HG03439 (cell line): ENCODE measurements around the gene FKBP8.
"Not testable (repeated sequence)": the region's sequence is repeated elsewhere in the genome, so short reads cannot be mapped to it uniquely, and the experiment has no call there.

ENCODE experiments used
- ATAC-seq: cut with Tn5 transposase; IDR thresholded peaks from one replicate; pipeline ENCODE4 v1.9.1; 2021; ENCODE audit warnings: mild to moderate bottlenecking, moderate library complexity; ENCODE audit not compliant: unreplicated experiment

Gene FKBP8

DNA sequence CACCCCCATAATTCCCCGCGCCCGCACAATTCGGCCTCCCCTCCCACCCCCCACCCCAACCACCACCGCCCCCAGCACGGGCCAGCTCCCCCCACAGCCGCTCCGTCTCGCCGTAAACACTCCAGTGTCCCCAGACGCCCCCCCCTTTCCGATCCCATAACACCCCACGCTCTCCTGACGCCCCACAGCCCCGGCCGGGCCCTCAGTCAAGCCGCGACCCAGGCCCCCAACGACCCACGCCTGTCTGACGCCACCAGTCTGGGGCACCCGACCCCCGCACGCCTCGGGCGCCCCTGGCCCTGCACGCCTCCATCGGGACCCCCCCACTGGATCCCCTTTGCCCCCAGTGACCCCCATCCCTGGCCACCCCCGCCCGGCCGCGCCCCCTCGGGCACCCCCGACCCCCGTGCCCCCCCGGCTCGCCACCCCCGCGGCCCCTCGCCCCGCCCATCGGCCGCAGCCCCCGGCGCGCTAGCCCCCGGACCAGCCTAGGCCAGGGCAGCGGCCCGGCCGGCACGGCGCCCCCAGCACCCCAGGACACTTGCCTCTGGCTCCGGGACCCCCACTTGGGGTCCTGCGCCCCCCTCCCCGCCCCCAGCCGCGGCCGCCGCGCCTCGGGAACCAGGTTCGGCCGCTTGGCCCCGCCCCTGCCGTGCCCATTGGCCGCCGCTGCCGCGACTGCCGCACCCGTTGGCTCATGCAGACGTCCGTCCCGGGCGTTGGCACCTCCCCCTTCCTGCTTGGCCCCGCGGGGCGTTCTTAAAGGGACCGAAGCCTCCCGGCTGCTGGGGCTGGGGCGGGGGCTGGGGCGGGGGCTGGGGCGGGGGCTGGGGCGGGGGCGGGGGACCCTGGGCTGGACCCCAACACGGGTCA lies at the start of gene FKBP8:
Gene FKBP8, minus strand, starts transcription at position 633 of the 873 bp plus-strand sequence. CDS start 1,603 bp downstream, outside the sequence.
- ATAC-seq: peak; percentile 88

DNA sequence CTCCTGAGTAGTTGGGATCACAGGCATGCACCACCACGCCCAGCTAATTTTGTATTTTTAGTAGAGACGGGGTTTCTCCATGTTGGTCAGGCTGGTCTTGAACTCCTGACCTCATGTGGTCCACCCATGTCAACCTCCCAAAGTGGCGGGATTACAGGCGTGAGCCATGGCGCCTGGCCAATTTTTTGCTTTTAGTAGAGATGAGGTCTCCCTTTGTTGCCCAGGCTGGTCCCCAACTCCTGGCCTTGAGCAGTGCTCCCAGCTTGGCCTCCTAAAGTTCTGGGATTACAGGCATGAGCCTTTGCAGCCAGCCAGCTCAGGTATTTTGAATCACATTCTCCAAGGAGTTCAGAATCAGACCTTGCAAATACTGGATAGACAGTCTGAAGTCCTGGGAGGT lies 49.4 kb upstream of the FKBP8 start:
- ATAC-seq: not testable (repeated sequence)

DNA sequence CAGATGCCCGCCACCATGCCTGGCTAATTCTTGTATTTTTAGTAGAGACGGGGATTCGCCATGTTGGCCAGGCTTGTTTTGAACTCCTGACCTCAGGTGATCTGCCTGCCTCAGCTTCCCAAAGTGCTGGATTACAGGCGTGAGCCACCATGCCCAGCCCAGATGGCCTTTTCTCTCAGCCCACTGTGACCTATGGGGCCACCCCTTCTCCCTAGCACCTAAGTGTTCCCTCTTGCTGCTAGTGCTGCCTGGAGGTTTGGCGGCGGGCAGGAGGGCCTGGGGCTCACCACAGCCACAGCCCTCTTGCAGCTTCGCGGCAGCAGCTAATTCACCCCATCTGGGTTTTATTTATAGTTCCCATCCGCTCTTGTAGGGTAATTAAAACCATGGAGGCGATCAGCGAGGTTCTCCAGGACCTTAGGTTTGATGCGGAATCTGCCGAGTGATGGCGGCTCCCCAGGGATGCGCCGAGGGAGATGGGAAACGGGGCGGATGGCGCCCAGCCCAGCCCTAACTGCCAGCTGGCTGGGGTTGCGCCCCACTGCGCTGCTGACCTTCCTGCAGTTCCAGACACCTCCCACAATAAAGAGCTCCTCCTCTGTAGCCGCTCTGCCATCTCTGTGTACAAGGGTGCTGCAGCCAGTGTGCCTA lies 48.5 kb upstream of the FKBP8 start:
- ATAC-seq: no peak

DNA sequence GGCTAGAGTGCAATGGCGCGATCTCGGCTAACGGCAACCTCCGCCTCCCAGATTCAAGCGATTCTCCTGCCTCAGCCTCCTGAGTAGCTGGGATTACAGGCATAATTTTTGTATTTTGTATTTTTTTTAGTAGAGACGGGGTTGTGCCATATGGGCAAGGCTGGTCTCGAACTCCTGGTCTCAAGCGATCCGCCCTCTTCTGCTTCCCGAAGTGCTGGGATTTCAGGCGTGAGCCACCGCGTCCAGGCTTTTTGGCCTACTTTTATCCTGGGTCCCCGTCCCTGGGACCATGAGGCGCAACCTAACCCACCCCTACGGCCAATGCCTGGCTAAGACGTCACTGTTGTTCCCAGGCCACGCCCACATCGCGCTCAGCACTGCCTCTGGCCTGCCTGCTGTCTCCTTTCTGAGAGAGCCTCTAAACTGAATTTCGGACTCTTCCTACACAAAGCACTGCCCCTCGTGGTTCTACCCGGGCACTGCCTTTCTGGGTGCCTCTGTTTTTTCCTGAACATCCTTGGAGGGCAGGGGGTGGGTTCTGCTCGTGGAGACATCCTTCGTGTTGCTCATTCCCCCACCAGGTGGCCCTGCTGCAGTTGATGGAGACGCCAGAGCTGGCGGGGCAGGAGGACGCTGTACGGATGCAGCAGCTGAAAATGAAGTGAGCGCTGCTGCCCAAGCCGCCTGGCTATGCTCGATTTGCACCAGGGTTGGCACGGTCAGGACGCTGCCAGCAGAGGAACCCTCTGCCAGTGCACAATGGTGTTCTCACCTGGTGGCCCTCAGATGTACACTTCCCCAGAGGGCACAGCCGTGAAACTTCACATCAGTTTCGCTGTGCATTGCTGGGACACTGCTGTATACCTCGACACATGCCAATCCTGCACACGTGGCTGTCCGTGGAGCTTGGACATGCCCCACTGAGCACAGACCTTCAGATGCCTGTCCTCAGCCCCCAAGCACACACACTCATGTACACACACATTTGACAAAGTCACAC lies 47.2 kb upstream of the FKBP8 start:
- no peak for ATAC-seq

DNA sequence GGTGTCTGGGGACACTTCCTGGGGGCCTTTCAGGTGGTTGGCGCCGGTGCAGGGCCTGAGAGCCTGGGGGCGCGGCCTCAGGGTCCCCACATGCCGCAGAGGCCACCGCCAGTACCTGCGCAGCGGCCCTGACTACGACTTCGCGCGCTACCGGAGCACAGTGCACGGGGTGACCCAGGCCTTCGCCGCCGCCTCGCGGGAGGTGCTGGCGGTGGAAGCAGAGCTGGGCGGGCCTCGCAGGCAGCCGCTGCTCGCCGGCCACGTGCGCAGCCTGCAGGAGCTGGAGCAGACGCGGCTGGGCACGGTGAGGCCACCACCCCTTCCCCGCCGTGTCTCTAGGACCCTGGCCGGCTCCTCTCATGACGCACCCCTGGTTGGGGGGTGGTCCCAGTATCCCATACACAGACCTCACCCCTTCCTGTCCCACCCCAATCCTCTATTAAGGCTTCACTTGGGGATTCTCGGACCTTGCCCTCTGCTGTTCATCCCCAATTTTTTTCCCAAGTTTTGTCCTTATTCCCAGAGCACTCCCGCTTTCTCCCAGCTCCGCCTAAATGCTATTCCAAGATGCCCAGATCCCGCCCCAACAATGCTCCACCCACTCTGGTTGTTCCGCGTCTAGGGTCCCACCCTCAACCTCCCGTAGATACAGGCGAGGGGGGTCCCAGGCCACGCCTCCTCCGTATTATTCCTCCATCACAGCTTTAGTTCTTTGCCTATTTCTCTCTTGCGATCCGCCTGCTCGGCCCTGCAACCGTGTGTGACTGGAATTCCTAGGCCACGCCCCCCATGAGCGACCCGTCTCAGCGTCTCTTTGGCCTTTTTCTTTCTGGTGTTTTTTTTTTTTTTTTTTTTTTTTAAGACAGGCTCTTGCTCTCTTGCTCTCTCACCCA lies 46.3 kb upstream of the FKBP8 start:
- ATAC-seq: peak; percentile 27

DNA sequence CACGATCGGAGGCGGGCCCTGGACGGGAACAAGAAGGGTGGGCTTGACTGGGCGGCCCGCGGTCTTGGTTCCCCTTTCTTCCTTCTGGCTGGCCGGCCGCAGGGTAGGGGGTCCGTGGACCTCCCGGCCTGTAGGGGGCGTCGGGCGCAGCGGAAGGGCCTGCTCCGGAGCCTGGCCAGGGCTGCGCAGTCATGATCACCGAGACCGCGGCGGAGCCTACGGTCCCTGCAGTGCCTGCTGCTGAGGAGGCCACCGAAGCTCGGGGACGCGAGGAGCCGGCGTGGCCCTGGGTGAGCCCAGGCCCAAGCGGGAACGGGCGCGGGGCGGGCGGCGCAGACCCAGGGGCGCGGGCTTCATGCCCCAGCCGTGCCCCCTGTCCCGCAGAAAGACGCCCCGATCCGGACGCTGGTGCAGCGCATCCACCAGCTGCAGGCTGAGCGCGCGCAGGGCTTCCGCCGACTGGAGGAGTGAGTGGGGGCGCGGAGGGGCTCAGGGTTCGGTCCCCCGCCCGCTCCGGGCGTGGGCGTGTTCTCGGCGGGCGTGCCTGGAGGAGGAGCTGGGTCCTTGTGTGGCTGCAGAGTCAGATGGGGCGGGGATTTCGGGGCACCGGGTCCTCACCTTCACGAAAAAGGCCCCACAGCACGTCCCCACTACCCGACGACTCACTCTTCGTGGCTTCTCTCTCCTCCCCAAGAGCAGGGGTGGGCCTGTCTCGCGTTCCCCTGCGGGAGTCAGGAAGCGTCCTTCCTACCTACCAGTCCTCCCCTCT lies 45.4 kb upstream of the FKBP8 start, which contains the start of gene REX1BD:
Gene REX1BD, plus strand, starts transcription at position 188 of the 769 bp plus-strand sequence. Its CDS starts 4 bp downstream, at position 192.
- ATAC-seq: peak; percentile 73

DNA sequence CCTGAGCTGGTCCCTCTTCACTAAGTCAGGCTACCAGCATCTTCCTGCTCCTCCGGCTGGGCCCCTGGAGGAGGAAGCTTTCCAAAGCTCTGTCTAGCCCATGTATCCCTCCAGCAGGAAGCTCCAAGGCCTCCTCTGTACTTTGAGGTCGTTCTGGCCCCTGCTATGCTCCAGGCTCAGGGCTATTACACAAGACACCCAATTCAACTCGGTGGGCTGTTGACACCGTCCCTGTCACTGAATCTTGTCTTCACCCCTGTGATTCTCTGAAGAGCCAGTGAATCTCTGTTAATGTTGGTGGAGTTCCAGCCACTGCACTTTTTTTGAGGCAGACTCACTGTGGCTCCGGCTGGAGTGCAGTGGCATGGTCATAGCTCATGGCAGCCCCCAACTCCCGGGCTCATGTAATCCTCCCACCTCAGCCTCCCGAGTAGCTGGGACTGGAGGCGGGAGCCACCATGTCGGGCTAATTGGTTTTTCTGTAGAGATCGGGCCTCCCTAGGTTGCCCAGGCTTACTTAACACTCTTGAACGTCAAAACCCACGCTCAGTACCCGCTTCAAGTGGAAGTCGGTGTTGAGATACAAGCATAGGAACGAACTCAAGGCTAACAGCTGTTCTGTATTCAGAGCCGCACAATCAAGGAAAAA lies 44.7 kb upstream of the FKBP8 start:
- peak; percentile 4 for ATAC-seq

DNA sequence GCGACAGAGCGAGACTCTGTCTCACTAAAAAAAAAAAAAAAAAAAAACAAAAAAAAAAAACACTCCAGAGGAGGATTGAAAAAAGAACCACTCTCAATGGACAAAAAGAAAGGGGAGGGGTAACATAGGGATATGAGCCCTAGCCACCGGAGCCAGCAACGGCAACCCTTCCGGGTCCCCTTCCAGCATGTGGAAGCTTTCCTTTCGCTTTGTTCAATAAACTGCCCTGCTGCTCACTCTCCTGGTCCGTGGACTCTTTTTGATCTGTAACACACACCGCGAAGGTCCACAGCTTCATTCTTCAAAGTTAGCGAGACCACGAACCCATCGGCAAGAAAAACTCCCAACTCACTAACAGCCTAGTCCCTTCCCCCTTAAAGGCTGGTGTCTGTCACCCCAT lies 44.2 kb upstream of the FKBP8 start:
- no peak for ATAC-seq

DNA sequence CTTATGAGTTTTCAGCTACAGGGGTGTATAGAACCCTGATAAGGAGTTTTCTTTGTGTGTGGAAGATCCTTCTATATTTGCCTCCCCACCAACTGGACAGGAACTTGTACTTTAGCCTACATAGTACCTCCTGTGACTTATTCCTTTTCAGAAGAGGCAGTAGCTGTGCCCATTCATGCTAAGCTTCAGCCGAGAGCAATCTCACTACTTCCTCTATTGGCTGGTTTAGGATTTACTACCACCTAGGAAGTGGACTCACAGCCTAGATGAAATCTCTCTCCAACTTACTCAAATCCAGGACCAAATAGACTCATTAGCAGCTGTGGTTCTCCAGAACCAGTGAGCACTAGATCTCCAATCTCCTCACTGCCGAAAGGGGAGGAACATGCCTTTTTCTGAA lies 42.9 kb upstream of the FKBP8 start:
- ATAC-seq: no peak

DNA sequence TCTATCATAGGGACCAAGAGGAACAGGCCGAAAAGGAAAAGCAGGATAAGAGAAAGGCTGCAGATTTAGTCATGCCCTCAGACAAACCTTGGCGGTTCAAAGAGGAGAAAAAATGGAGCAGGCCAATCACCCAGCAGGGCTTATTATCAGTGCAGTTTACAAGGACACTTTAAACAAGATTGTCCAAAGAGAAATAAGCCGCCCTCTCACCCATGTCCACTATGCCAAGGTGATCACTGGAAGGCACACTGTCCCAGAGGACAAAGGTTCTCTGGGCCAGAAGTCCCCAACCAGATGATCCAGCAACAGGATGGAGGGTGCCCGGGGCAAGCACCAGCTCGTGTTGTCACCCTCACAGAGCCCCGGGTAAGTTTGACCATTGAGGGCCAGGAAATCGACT lies 36.9 kb upstream of the FKBP8 start:
- no peak for ATAC-seq

DNA sequence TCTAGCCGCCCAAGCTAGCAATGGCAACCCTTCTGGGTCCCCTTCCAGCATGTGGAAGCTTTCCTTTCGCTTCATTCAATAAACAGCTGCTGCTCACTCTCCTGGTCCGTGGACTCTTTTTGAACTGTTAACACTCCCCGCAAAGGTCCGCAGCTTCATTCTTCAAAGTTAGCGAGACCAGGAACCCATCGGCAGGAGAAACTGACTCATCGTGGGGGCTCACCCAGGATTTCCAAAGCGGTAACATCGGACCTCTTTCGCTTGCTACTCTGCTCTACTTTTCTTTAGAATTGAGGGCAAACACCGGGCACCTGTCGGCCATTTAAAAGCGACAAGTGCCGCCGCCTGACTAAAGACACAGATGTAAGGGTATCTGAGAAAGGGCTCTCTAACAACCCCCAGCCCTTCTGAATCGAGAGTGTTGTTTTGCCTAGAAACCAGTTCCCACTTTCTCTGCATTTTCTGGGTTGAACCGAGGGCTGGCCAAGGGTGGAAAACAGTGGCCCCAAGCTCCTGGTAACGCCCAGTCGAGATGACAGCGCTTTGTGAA lies 34.1 kb upstream of the FKBP8 start:
- no peak for ATAC-seq

DNA sequence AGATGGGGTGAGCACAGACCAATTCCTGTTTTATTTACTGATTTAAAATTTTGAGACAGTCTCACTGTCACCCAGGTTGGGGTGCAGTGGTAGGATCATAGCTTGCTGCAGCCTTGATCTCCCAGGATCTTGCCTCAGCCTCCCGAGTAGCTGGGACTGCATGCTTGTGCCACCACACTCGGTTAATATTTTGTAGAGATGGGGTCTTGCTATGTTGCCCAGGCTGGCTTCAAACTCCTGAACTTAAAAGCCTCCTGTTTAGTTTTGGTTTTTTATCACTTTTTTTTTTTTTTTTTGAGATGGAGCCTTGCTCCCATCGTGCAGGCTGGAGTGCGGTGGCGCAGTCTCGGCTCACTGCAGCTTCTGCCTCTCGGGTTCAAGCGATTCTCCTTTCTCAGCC lies 33.0 kb upstream of the FKBP8 start:
- ATAC-seq: no peak

DNA sequence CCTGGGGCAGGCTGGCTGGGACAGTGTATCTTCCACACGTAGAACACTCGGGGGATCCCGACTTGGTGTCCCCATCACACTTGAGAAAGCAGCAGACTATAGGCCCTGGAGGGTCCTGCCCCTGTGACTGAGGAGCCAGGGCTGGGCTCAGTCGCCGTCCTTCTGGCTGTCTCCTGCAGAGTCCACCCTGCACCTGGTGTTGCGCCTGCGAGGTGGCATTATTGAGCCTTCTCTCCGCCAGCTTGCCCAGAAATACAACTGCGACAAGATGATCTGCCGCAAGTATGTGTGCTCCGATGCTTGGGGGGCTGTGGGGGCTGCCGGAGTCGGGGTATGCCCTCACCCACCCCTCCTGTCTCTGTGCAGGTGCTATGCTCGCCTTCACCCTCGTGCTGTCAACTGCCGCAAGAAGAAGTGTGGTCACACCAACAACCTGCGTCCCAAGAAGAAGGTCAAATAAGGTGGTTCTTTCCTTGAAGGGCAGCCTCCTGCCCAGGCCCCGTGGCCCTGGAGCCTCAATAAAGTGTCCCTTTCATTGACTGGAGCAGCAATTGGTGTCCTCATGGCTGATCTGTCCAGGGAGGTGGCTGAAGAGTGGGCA lies 31.4 kb upstream of the FKBP8 start:
- ATAC-seq: no peak

DNA sequence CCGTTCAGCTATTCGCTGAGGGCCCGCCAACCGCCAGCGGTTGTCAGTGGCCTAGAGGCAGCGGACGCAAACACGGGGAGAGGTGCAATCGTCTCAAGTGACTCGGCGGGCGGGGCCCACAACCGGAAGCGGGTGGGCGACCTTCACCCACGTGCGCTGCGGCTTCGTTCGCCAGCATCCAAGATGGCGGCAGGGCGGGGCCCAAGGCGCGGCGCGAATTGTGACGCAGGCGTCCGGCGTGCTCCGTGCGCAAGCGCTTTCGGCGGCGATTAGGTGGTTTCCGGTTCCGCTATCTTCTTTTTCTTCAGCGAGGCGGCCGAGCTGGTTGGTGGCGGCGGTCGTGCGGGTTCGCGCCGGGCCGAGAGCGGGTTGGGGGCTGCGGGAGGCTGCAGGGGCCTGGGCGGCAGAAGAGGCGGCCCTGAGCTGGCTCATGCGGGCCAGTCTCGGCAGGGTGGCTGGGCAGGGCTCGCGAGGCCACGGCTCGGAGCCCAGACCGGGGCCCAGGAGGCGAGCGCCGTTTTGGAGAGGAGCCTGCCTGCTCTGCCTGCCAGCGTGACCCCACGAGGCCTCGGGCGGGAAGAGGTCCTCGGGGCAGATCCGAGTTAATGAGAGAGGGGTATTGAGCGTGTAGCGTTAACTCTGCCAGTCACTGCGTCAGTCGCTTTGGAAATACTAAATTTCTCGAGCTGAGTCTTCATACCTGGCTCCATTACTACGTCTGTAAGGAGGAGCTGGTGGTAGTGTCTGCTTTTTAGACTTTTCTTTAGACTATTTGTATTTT lies 28.4 kb upstream of the FKBP8 start, which contains the start of gene UBA52:
Gene UBA52, plus strand, starts transcription at position 294 of the 781 bp plus-strand sequence. CDS start 1,444 bp downstream, outside the sequence.
- peak; percentile 86 for ATAC-seq

DNA sequence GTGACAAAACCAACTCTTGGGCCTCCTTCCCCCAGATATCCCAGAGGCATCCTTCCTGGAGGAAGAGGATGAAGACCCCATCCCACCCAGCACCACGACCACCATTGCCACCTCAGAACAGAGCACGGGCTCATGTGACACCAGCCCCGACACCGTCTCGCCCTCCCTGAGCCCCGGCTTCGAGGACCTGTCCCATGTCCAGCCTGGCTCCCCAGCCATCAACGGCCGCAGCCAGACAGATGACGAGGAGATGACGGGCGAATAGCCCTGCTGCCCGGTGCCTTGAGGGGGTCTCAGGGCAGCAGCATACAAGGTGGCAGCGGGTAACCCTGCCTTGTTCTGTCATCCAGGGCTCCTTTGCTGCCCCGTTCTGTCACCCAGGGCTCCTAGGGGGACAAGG lies 25.0 kb upstream of the FKBP8 start:
- ATAC-seq: no peak

DNA sequence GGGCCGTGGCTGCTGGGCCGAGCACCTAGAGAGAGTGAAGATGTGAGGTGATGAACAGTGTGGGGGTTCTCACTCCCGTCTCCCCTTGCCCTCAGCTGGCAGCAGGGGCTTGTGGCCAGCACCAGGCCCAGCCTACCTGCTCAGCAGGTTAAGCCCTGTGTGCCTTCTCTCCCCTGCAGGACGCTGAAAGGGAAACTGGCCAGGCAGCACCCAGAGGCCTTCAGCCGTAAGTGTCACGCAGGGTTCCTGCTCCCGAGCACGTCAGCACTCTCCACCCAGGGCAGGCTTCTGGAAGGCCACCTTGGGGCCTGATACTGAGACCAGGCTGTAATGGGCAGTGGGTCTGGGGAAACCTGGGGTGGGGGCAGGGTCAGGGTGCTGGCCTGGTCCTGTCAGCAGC lies 23.6 kb upstream of the FKBP8 start:
- ATAC-seq: no peak

DNA sequence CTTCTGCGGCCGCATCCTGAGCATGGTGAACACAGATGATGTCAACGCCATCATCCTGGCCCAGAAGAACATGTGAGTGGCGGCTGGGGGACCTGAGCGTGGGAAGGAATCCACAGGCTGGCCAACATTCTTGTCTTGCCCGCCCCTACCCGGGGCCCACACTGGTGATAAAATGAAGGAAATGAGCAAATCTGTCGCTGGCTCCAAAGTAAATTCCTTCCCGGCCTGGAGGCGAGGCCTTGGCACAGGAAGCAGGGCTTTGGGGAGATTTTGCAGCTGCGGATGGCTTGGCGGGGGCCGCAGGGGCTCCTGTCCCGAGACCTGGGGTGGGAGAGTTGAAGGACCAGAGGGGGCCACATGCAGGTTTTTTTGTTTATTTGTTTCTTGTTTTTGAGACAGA lies 18.7 kb upstream of the FKBP8 start:
- no peak for ATAC-seq
